ENCODE data around the gene FTSJ3.

FTSJ3 gene

GRCh38 chr17:63785556-63785955, 41.9 kb downstream of the FTSJ3 start:
- DNase-seq, result no peak

GRCh38 chr17:63783522-63783921, 43.9 kb downstream of the FTSJ3 start:
- no peak for DNase-seq

- DNase-seq, result no peak
Measured at GRCh38 chr17:63780928-63781327, 46.5 kb downstream of the FTSJ3 start.

- DNase-seq, result no peak
Measured at GRCh38 chr17:63780507-63780906, 47.0 kb downstream of the FTSJ3 start.

GRCh38 chr17:63775420-63775819, 52.0 kb downstream of the FTSJ3 start:
- DNase-seq, result no peak

- DNase-seq, result no peak
Measured at GRCh38 chr17:63774969-63775265, 52.5 kb downstream of the FTSJ3 start.

GRCh38 chr17:63774141-63774968, 53.1 kb downstream of the FTSJ3 start, which contains the start of gene DDX42:
Gene DDX42, plus strand, starts transcription at chr17:63774170. Its CDS starts 12,880 bp downstream, at chr17:63787050.
- peak; percentile 90 for DNase-seq

- DNase-seq, result peak; percentile 98
Measured at GRCh38 chr17:63773272-63774140, 54.0 kb downstream of the FTSJ3 start, which contains the start of gene CCDC47. Gene CCDC47, minus strand, starts transcription at chr17:63773597. Its CDS starts 7,422 bp downstream, at chr17:63766175.

GRCh38 chr17:63772801-63773271, 54.6 kb downstream of the FTSJ3 start:
- no peak for DNase-seq
